ENCODE measurements around the gene ITIH3. TPM values are rescaled to one million over a fixed set of nuclear protein-coding genes. Genes with fewer than 3 reads are reported as not detected.

The ITIH3 gene
- total RNA-seq, 1 donor from 2014 or later = 0.71 TPM

GRCh38 chr3:52843108-52843865, 48.7 kb downstream of the ITIH3 start:
- no peak for DNase-seq (ENCODE audit: low spot score)

- DNase-seq (ENCODE audit: low spot score) = no peak
Measured at GRCh38 chr3:52843881-52844280, 49.3 kb downstream of the ITIH3 start.

GRCh38 chr3:52844290-52844975, 49.8 kb downstream of the ITIH3 start:
- no peak for DNase-seq (ENCODE audit: low spot score)

GRCh38 chr3:52845157-52845556, 50.6 kb downstream of the ITIH3 start:
- no peak for DNase-seq (ENCODE audit: low spot score)

- no peak for DNase-seq (ENCODE audit: low spot score)
Measured at GRCh38 chr3:52845691-52846431, 51.3 kb downstream of the ITIH3 start.

- no peak for DNase-seq (ENCODE audit: low spot score)
Measured at GRCh38 chr3:52846432-52846965, 51.9 kb downstream of the ITIH3 start.

GRCh38 chr3:52847241-52847640, 52.6 kb downstream of the ITIH3 start:
- DNase-seq (ENCODE audit: low spot score) = no peak

- no peak for DNase-seq (ENCODE audit: low spot score)
Measured at GRCh38 chr3:52847726-52848125, 53.1 kb downstream of the ITIH3 start.

- no peak for DNase-seq (ENCODE audit: low spot score)
Measured at GRCh38 chr3:52848617-52849016, 54.0 kb downstream of the ITIH3 start.

- DNase-seq (ENCODE audit: low spot score) = no peak
Measured at GRCh38 chr3:52849656-52850055, 55.1 kb downstream of the ITIH3 start.

GRCh38 chr3:52851348-52851747, 56.8 kb downstream of the ITIH3 start:
- DNase-seq (ENCODE audit: low spot score) = no peak

GRCh38 chr3:52852419-52852818, 57.8 kb downstream of the ITIH3 start:
- DNase-seq (ENCODE audit: low spot score) = no peak

- no peak for DNase-seq (ENCODE audit: low spot score)
Measured at GRCh38 chr3:52854013-52854412, 59.4 kb downstream of the ITIH3 start.

- DNase-seq (ENCODE audit: low spot score) = no peak
Measured at GRCh38 chr3:52856666-52857065, 62.1 kb downstream of the ITIH3 start.

GRCh38 chr3:52857133-52857532, 62.5 kb downstream of the ITIH3 start:
- DNase-seq (ENCODE audit: low spot score) = no peak

- no peak for DNase-seq (ENCODE audit: low spot score)
Measured at GRCh38 chr3:52857864-52858263, 63.3 kb downstream of the ITIH3 start.

Small RNA genes within 50 kb of the gene (microRNA-seq; reads per million reads assigned to microRNA genes)
- gene MIR8064 (ENCODE audit: borderline number of aligned reads) = not detected

Other genes starting within 250 kb of the ITIH3 start
- gene PBRM1, start 108.9 kb upstream of the ITIH3 start, total RNA-seq = 94.0 TPM
- 113 TPM for gene GNL3, start 108.8 kb upstream of the ITIH3 start, total RNA-seq
- gene GLT8D1, start 89.0 kb upstream of the ITIH3 start, total RNA-seq = 33.2 TPM
- 65.7 TPM for gene SPCS1, start 88.7 kb upstream of the ITIH3 start, total RNA-seq
- gene NEK4, start 23.9 kb upstream of the ITIH3 start, total RNA-seq = 18.1 TPM
- gene ITIH1, start 17.2 kb upstream of the ITIH3 start, total RNA-seq = not detected
- 4.3 TPM for gene ITIH4, start 35.9 kb downstream of the ITIH3 start, total RNA-seq
- gene MUSTN1, start 40.2 kb downstream of the ITIH3 start, total RNA-seq = 2.4 TPM
- 20.8 TPM for gene STIMATE, start 102.8 kb downstream of the ITIH3 start, total RNA-seq

All from mesenteric fat pad (tissue), 1 donor.